H9 (cell line): ENCODE measurements around the gene CAMTA1. TPM values are rescaled to one million over a fixed set of nuclear protein-coding genes. Genes with fewer than 3 reads are reported as not detected.

Experiments
- DNase-seq: peaks from one replicate; pipeline ENCODE4 v3.0.0-alpha.2; 2017
- H2AFZ ChIP-seq: one replicate; pipeline ENCODE4 v1.6.1; 2013; ENCODE audit warnings: mild to moderate bottlenecking, low read length, control low read depth, moderate library complexity
- H2AK5ac ChIP-seq: 2 replicates; pipeline ENCODE4 v1.6.1; 2013; ENCODE audit warnings: low read length, control low read depth, mixed read lengths; ENCODE audit not compliant: insufficient read length
- H2BK120ac ChIP-seq: one replicate; pipeline ENCODE4 v1.6.1; 2013; ENCODE audit warnings: low read depth, mild to moderate bottlenecking, low read length, control low read depth, inconsistent platforms; ENCODE audit not compliant: poor library complexity, severe bottlenecking
- H2BK12ac ChIP-seq: 2 replicates; pipeline ENCODE4 v1.6.1; 2013; ENCODE audit warnings: low read length, control low read depth, mixed read lengths, low read depth; ENCODE audit not compliant: insufficient read length
- H2BK15ac ChIP-seq: 2 replicates; pipeline ENCODE4 v1.6.1; 2013; ENCODE audit warnings: low read depth, low read length, control low read depth
- H2BK20ac ChIP-seq: one replicate; pipeline ENCODE4 v1.6.1; 2013; ENCODE audit warnings: low read depth, mild to moderate bottlenecking, low read length, control low read depth, inconsistent platforms; ENCODE audit not compliant: poor library complexity, severe bottlenecking
- H2BK5ac ChIP-seq: 2 replicates; pipeline ENCODE4 v1.6.1; 2013; ENCODE audit warnings: low read length, control low read depth, mixed read lengths; ENCODE audit not compliant: insufficient read length
- H3K14ac ChIP-seq: 2 replicates; pipeline ENCODE4 v1.6.1; 2013; ENCODE audit warnings: low read length, control low read depth; ENCODE audit not compliant: insufficient read depth
- H3K18ac ChIP-seq: 2 replicates; pipeline ENCODE4 v1.6.1; 2013; ENCODE audit warnings: low read depth, mild to moderate bottlenecking, mixed read lengths, low read length, control low read depth; ENCODE audit not compliant: insufficient read length
- H3K23ac ChIP-seq: 2 replicates; pipeline ENCODE4 v1.6.1; 2013; ENCODE audit warnings: low read length, control low read depth, mixed read lengths, low read depth; ENCODE audit not compliant: insufficient read length
- H3K23me2 ChIP-seq: 2 replicates; pipeline ENCODE4 v1.6.1; 2013; ENCODE audit warnings: low read depth, mild to moderate bottlenecking, mixed read lengths, low read length, control low read depth; ENCODE audit not compliant: insufficient read length, poor library complexity, severe bottlenecking
- H3K27ac ChIP-seq: 2 replicates; pipeline ENCODE4 v1.5.1; 2013; ENCODE audit warnings: low read length, control low read depth, mixed read lengths, low read depth; ENCODE audit not compliant: insufficient read length
- H3K27me3 ChIP-seq: 2 replicates; pipeline ENCODE4 v1.6.1; 2013; ENCODE audit warnings: low read length, control low read depth, inconsistent platforms; ENCODE audit not compliant: insufficient read depth
- H3K4ac ChIP-seq: 2 replicates; pipeline ENCODE4 v1.6.1; 2013; ENCODE audit warnings: low read depth, mild to moderate bottlenecking, control low read depth, inconsistent platforms, low read length, moderate library complexity
- H3K4me1 ChIP-seq: 2 replicates; pipeline ENCODE4 v1.6.1; 2013; ENCODE audit warnings: low read length, control low read depth, inconsistent platforms; ENCODE audit not compliant: insufficient read depth
- H3K4me2 ChIP-seq: 2 replicates; pipeline ENCODE4 v1.6.1; 2013; ENCODE audit warnings: low read length, control low read depth, mixed read lengths; ENCODE audit not compliant: insufficient read length, insufficient read depth
- H3K56ac ChIP-seq: 2 replicates; pipeline ENCODE4 v1.6.1; 2013; ENCODE audit warnings: low read depth, mild to moderate bottlenecking, mixed read lengths, low read length, control low read depth; ENCODE audit not compliant: insufficient read length
- H3K79me1 ChIP-seq: 2 replicates; pipeline ENCODE4 v1.6.1; 2013; ENCODE audit warnings: low read depth, mild to moderate bottlenecking, moderate library complexity, low read length, control low read depth, inconsistent platforms; ENCODE audit not compliant: insufficient read depth, poor library complexity, severe bottlenecking
- H3K79me2 ChIP-seq: 2 replicates; pipeline ENCODE4 v1.6.1; 2013; ENCODE audit warnings: low read length, control low read depth, inconsistent platforms; ENCODE audit not compliant: insufficient read depth
- H3K9ac ChIP-seq: 2 replicates; pipeline ENCODE4 v1.6.1; 2013; ENCODE audit warnings: low read length, control low read depth, mixed read lengths; ENCODE audit not compliant: insufficient read length; ENCODE audit errors: extremely low read depth
- H3K9me3 ChIP-seq: one replicate; pipeline ENCODE4 v1.6.1; 2013; ENCODE audit warnings: low read depth, low read length, inconsistent platforms; ENCODE audit not compliant: control insufficient read depth
- H3T11ph ChIP-seq: one replicate; pipeline ENCODE4 v1.6.1; 2013; ENCODE audit warnings: mild to moderate bottlenecking, low read length, control low read depth, inconsistent platforms
- H4K20me1 ChIP-seq: one replicate; pipeline ENCODE4 v1.6.1; 2013; ENCODE audit not compliant: control insufficient read depth, insufficient read length, insufficient read depth
- H4K5ac ChIP-seq: 2 replicates; pipeline ENCODE4 v1.6.1; 2013; ENCODE audit warnings: low read depth, mild to moderate bottlenecking, mixed read lengths, low read length, control low read depth; ENCODE audit not compliant: insufficient read length
- H4K8ac ChIP-seq: replicated peaks from 2 replicates; pipeline ENCODE4 v1.6.1; 2013; ENCODE audit warnings: low read length, control low read depth, mixed read lengths, low read depth; ENCODE audit not compliant: insufficient read length
- H4K91ac ChIP-seq: 2 replicates; pipeline ENCODE4 v1.6.1; 2013; ENCODE audit warnings: low read depth, mild to moderate bottlenecking, moderate library complexity, mixed read lengths, low read length, control low read depth; ENCODE audit not compliant: insufficient read length
- H3K27ac Mint-ChIP-seq, 3 experiments: 2 replicates in 2 of 3; 3 replicates in 1 of 3; pipeline ENCODE4 v1.8.0; 2020 to 2021; ENCODE audit warnings: mixed read lengths in 3 of 3, mild to moderate bottlenecking in 1 of 3, moderate library complexity in 1 of 3
- H3K27me3 Mint-ChIP-seq: 2 replicates; pipeline ENCODE4 v1.8.0; 2021; ENCODE audit warnings: low read depth, mild to moderate bottlenecking, moderate library complexity, mixed read lengths
- H3K36me3 Mint-ChIP-seq, 3 experiments: 2 replicates in 2 of 3; 3 replicates in 1 of 3; pipeline ENCODE4 v1.8.0; 2020 to 2021; ENCODE audit warnings: low read depth in 3 of 3, mixed read lengths in 3 of 3; ENCODE audit not compliant: insufficient read depth in 1 of 3
- H3K4me1 Mint-ChIP-seq, 2 experiments: 2 replicates each; pipeline ENCODE4 v1.8.0; 2020; ENCODE audit warnings: mixed read lengths in 2 of 2
- H3K4me3 Mint-ChIP-seq, 2 experiments: 2 replicates in 1 of 2; 3 replicates in 1 of 2; pipeline ENCODE4 v1.8.0; 2020 to 2021; ENCODE audit warnings: mild to moderate bottlenecking in 2 of 2, mixed read lengths in 2 of 2, moderate library complexity in 1 of 2
- H3K9me3 Mint-ChIP-seq, 2 experiments: 2 replicates in 1 of 2; 3 replicates in 1 of 2; pipeline ENCODE4 v1.8.0; 2020; ENCODE audit warnings: mild to moderate bottlenecking in 2 of 2, mixed read lengths in 2 of 2, moderate library complexity in 1 of 2
- CTCF ChIP-seq: fragments of 200-600 bp; sonication (generic); conservative IDR thresholded peaks from 3 replicates; pipeline ENCODE4 v1.8.0; 2021; ENCODE audit warnings: antibody characterized with exemption, mild to moderate bottlenecking
- WGBS: extraction: QIAGEN DNeasy Blood & Tissue Kit; methylation state at CpG from one replicate; pipeline ENCODE4 v1.1.7; 2013; ENCODE audit warnings: missing lambda C conversion rate, low lambda C conversion rate, mixed read lengths; ENCODE audit not compliant: insufficient read length; ENCODE audit errors: extremely low coverage; 5-methylcytosine and 5-hydroxymethylcytosine counted together
- total RNA-seq: library from RNA; stranded (reverse); gene quantifications from 2 replicates; pipeline ENCODE4 v1.2.1, GENCODE V29; 2021

CAMTA1 gene
- total RNA-seq, 1 experiment from 2014 or later, result 115 TPM

- Histone ChIP-seq H2BK120ac (no peak overlapping the region), H2BK5ac (no peak overlapping the region), H3K18ac (no peak overlapping the region), H3K27me3 (no peaks in the 10 kb centered on the region), H2AK5ac (no peak overlapping the region), H3K4me2 (no peak overlapping the region), H4K8ac (no peak overlapping the region), H3K79me2 (no peaks in the 10 kb centered on the region), H2AFZ (no peak overlapping the region), H3T11ph (no peak overlapping the region), H3K4ac (no peak overlapping the region), H2BK15ac (no peak overlapping the region), H3K27ac (no peak overlapping the region), H3K79me1 (no peaks in the 10 kb centered on the region), H3K14ac (no peak overlapping the region), H3K56ac (no peak overlapping the region), H4K20me1 (no peaks in the 10 kb centered on the region), H2BK12ac (no peak overlapping the region), H4K91ac (no peak overlapping the region), H4K5ac (no peak overlapping the region), H3K4me1 (no peaks in the 10 kb centered on the region), H2BK20ac (no peak overlapping the region), H3K23ac (no peak overlapping the region), H3K23me2 (no peaks in the 10 kb centered on the region), H3K9me3 (no peaks in the 10 kb centered on the region), H3K9ac (no peak overlapping the region)
- no peak for DNase-seq
- no peak overlapping the region for H3K4me3 Mint-ChIP-seq
- no peaks in the 10 kb centered on the region; a peak in 1 of 5 replicates for H3K9me3 Mint-ChIP-seq
- no CpG with 5 or more reads among the region's 11 CpGs for WGBS
- no peaks in the 10 kb centered on the region for H3K36me3 Mint-ChIP-seq
- no peak for TF ChIP-seq CTCF
- H3K4me1 Mint-ChIP-seq, result no peaks in the 10 kb centered on the region
- H3K27ac Mint-ChIP-seq, result no peak overlapping the region
- H3K27me3 Mint-ChIP-seq, result no peaks in the 10 kb centered on the region; the same call in 1 of the 2 replicates
Observed at GRCh38 chr1:7358425-7358824, 573.2 kb downstream of the CAMTA1 start.
